Bladder microvascular endothelial cell (primary cell): Measurements from ENCODE around the gene DUXB. TPM values are rescaled to one million over a fixed set of nuclear protein-coding genes. Genes with fewer than 3 reads are reported as not detected.

Experiments
- total RNA-seq: library from RNA; depleted of rRNA; stranded (reverse); fragments of >200 nt; gene quantifications from 2 replicates; pipeline ENCODE4 v1.2.3, GENCODE V29; 2014

DUXB gene
- not detected in 2 replicates for total RNA-seq

GRCh38 chr16:75701361-75701760 lies at the start of gene DUXB:
TSS of gene DUXB (minus strand) at chr16:75701461. CDS start at chr16:75701418, 43 bp downstream.

DNA sequence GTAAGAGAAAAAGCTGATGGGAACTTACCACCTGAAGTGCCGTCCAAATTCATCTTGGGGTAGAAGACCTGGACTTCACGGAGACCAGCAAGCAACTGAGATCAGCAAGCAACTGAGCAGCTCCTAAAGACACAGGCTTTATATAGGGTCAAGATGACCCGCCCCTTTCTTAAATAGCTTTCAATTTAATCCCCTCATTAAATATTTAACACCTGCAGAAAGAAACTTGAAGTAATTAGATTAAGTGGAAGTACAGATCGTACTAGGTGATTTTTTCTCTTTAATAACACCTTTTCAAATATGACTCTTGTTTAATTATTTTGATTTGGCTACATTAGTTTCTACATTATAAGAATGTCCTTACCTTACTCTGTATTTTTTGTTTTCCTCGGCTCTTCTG lies 25.1 kb upstream of the DUXB start, which contains the start of gene CPHXL:
Gene CPHXL, minus strand, starts transcription at position 101 of the 400 bp plus-strand sequence. Its CDS starts 48 bp downstream, at position 53.

GRCh38 chr16:75676909-75677308 lies 24.4 kb downstream of the DUXB start, which contains the start of gene CPHXL2:
TSS of gene CPHXL2 (minus strand) at chr16:75677009. CDS start at chr16:75676999, 10 bp downstream.

DNA sequence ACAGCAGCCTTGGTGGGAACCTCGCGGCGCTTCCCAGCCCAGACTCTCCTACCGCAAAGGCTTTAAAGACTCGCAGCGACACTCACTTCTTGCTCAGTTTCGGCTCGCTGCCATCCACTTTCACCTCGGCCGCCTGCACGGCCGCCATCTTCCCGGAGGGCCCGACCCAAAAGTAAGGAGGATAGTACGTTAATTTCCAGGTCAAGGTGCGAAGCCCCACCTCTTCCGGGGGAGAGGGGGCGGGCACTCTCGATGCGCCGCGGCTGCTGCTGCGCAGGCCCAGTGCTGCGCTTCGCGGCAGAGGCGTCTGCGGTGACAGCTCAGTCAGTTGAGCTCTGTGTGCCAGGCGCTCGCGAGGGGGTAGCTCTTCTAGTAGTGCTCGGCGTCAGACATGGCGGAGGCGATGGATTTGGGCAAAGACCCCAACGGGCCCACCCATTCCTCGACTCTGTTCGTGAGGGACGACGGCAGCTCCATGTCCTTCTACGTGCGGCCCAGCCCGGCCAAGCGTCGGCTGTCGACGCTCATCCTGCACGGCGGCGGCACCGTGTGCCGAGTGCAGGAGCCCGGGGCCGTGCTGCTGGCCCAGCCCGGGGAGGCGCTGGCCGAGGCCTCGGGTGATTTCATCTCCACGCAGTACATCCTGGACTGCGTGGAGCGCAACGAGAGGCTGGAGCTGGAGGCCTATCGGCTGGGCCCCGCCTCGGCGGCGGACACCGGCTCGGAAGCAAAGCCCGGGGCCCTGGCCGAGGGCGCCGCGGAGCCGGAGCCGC lies 53.6 kb downstream of the DUXB start, which contains the start of the genes KARS1 and TERF2IP:
Gene KARS1, minus strand, starts transcription at position 174 of the 773 bp plus-strand sequence. Its CDS starts 26 bp downstream, at position 148.
Gene TERF2IP, plus strand, starts transcription at position 282 of the 773 bp plus-strand sequence. Its CDS starts 110 bp downstream, at position 392.

Other genes with a start within 250 kb of the DUXB start
- gene TMEM170A, start 236.8 kb downstream of the DUXB start, total RNA-seq, result 29.1 and 47.1 TPM in 2 replicates
- 0.16 and 3.1 TPM in 2 replicates for gene CHST6, start 206.0 kb downstream of the DUXB start, total RNA-seq
- gene CHST5, start 165.4 kb downstream of the DUXB start, total RNA-seq, result 0.19 TPM in 1 of 2 replicates, not detected in the other
- 5.7 and 20.6 TPM in 2 replicates for gene TMEM231, start 145.2 kb downstream of the DUXB start, total RNA-seq
- 35.9 and 78.8 TPM in 2 replicates for gene GABARAPL2, start 135.1 kb downstream of the DUXB start, total RNA-seq
- gene ADAT1, start 78.2 kb downstream of the DUXB start, total RNA-seq, result 49.5 and 111 TPM in 2 replicates
- 141 and 176 TPM in 2 replicates for gene KARS1, start 53.8 kb downstream of the DUXB start, total RNA-seq
- 38.2 and 55.0 TPM in 2 replicates for gene TERF2IP, start 53.7 kb downstream of the DUXB start, total RNA-seq
- gene CPHXL2, start 24.5 kb downstream of the DUXB start, total RNA-seq, result not detected in 2 replicates
- gene CPHXL, start 25.0 kb upstream of the DUXB start, total RNA-seq, result not detected in 2 replicates